LNCaP clone FGC (cell line): ENCODE results near the gene SGTA.

Source experiments
- DNase-seq: peaks from one replicate; pipeline ENCODE4 v3.0.0-alpha.2; 2011; ENCODE audit warnings: low read depth
- H3K4me3 ChIP-seq: 2 replicates; pipeline ENCODE4 v1.5.1; 2011; ENCODE audit warnings: mild to moderate bottlenecking, low read depth, low read length, control low read depth
- CTCF ChIP-seq: IDR thresholded peaks from 2 replicates; pipeline ENCODE4 v1.5.1; 2012; ENCODE audit warnings: mild to moderate bottlenecking; ENCODE audit not compliant: control insufficient read depth, insufficient read depth; ENCODE audit errors: extremely low read depth

SGTA gene

GRCh38 chr19:2736550-2737190, 46.4 kb downstream of the SGTA start:
- no peak for TF ChIP-seq CTCF
- no peak for DNase-seq
- no peak overlapping the region for H3K4me3 ChIP-seq

- no peak for TF ChIP-seq CTCF
- no peak for DNase-seq
Measured at GRCh38 chr19:2735374-2735773, 47.7 kb downstream of the SGTA start.

GRCh38 chr19:2734589-2735288, 48.3 kb downstream of the SGTA start:
- TF ChIP-seq CTCF = no peak
- no peak for DNase-seq
- H3K4me3 ChIP-seq = no peak overlapping the region

More at GRCh38 chr19:2735374-2735773, 47.7 kb downstream of the SGTA start:
- no peak overlapping the region for H3K4me3 ChIP-seq

- no peak overlapping the region for H3K4me3 ChIP-seq
- TF ChIP-seq CTCF = no peak
- no peak for DNase-seq
Measured at GRCh38 chr19:2733930-2734588, 49.0 kb downstream of the SGTA start.

- no peak for TF ChIP-seq CTCF
- no peak overlapping the region for H3K4me3 ChIP-seq
Measured at GRCh38 chr19:2732883-2733282, 50.2 kb downstream of the SGTA start.

GRCh38 chr19:2732157-2732725, 50.8 kb downstream of the SGTA start:
- no peak for DNase-seq
- TF ChIP-seq CTCF = no peak
- no peak overlapping the region for H3K4me3 ChIP-seq

More at GRCh38 chr19:2732883-2733282, 50.2 kb downstream of the SGTA start:
- no peak for DNase-seq
